CD14-positive monocyte (primary cell): ENCODE results near the gene PSMB7. TPM values are rescaled to one million over a fixed set of nuclear protein-coding genes. Genes with fewer than 3 reads are reported as not detected.

ENCODE experiments used
- DNase-seq, 3 donors: peaks; one replicate each; pipeline ENCODE4 v3.0.0-alpha.2; 2011 to 2022
- H2AFZ ChIP-seq: 2 replicates; pipeline ENCODE4 v1.6.0; 2012; ENCODE audit warnings: mild to moderate bottlenecking, low read depth, low read length, inconsistent platforms; ENCODE audit not compliant: insufficient read depth, poor library complexity, severe bottlenecking
- H3K27ac ChIP-seq, 2 donors: 1 replicate in 1 of 2; 2 replicates in 1 of 2; pipeline ENCODE4 v1.5.1; 2012 to 2013; ENCODE audit warnings: low read length in 2 of 2, control low read depth in 1 of 2, inconsistent platforms in 1 of 2, low read depth in 1 of 2, mild to moderate bottlenecking in 1 of 2
- H3K27me3 ChIP-seq, 2 donors: one replicate each; pipeline versions ENCODE4 v1.6.0 to v1.6.1; 2011 to 2013; ENCODE audit warnings: low read length in 2 of 2; ENCODE audit not compliant: control insufficient read depth in 2 of 2, insufficient read depth in 2 of 2
- H3K36me3 ChIP-seq, 2 donors: replicated peaks in 1 of 2; 1 replicate in 1 of 2; 2 replicates in 1 of 2; pipeline versions ENCODE4 v1.5.1 to v1.6.1; 2012 to 2013; ENCODE audit warnings: low read length in 2 of 2, control low read depth in 1 of 2, inconsistent platforms in 1 of 2, mild to moderate bottlenecking in 1 of 2; ENCODE audit not compliant: insufficient read depth in 2 of 2, control insufficient read depth in 1 of 2
- H3K4me1 ChIP-seq, 2 donors: 1 replicate in 1 of 2; 2 replicates in 1 of 2; pipeline versions ENCODE4 v1.5.1 to v1.6.1; 2012 to 2013; ENCODE audit warnings: low read length in 2 of 2, control low read depth in 1 of 2, inconsistent platforms in 1 of 2, mild to moderate bottlenecking in 1 of 2, moderate library complexity in 1 of 2; ENCODE audit not compliant: insufficient read depth in 2 of 2, control insufficient read depth in 1 of 2
- H3K4me2 ChIP-seq: replicated peaks from 2 replicates; pipeline ENCODE3; 2012; ENCODE audit warnings: low read length, moderate library complexity, mild to moderate bottlenecking; ENCODE audit not compliant: poor library complexity, severe bottlenecking; ENCODE audit errors: extremely low read depth
- H3K4me3 ChIP-seq, 3 experiments: fragments of 200-600 bp in 1 of 3; sonication (generic) in 1 of 3; replicated peaks in 1 of 3; 1 replicate in 2 of 3; 2 replicates in 1 of 3; pipeline ENCODE4 v1.5.1; 2011 to 2013; ENCODE audit warnings: low read length in 3 of 3, mild to moderate bottlenecking in 3 of 3, control low read depth in 2 of 3, low read depth in 2 of 3, inconsistent platforms in 1 of 3, moderate library complexity in 1 of 3
- H3K79me2 ChIP-seq: 2 replicates; pipeline ENCODE4 v1.6.0; 2012; ENCODE audit warnings: mild to moderate bottlenecking, control low read depth, inconsistent platforms, low read length, moderate library complexity; ENCODE audit not compliant: insufficient read depth
- H3K9ac ChIP-seq: 2 replicates; pipeline ENCODE4 v1.6.0; 2017; ENCODE audit warnings: low read length, mild to moderate bottlenecking; ENCODE audit not compliant: insufficient read depth, poor library complexity, severe bottlenecking
- H3K9me3 ChIP-seq, 2 donors: replicated peaks in 1 of 2; 1 replicate in 1 of 2; 2 replicates in 1 of 2; pipeline versions ENCODE4 v1.5.1 to v1.6.1; 2012 to 2013; ENCODE audit warnings: low read length in 2 of 2, control low read depth in 1 of 2; ENCODE audit not compliant: control insufficient read depth in 1 of 2, insufficient read depth in 1 of 2
- H4K20me1 ChIP-seq: 2 replicates; pipeline ENCODE4 v1.6.0; 2012; ENCODE audit warnings: mild to moderate bottlenecking, low read length, control low read depth, moderate library complexity; ENCODE audit not compliant: insufficient read depth
- H3K27ac Mint-ChIP-seq, 7 donors: one replicate each; pipeline ENCODE4 v1.8.0; 2020; ENCODE audit warnings: mild to moderate bottlenecking in 7 of 7, mixed read lengths in 7 of 7, moderate library complexity in 6 of 7, inconsistent platforms in 2 of 7
- H3K27me3 Mint-ChIP-seq, 3 donors: one replicate each; pipeline ENCODE4 v1.8.0; 2021 to 2022; ENCODE audit warnings: low read depth in 3 of 3, mild to moderate bottlenecking in 3 of 3, mixed read lengths in 3 of 3, moderate library complexity in 3 of 3, inconsistent platforms in 1 of 3
- H3K36me3 Mint-ChIP-seq, 2 donors: one replicate each; pipeline ENCODE4 v1.8.0; 2020; ENCODE audit warnings: mixed read lengths in 2 of 2, inconsistent platforms in 1 of 2, mild to moderate bottlenecking in 1 of 2
- H3K4me1 Mint-ChIP-seq: one replicate; pipeline ENCODE4 v1.8.0; 2020; ENCODE audit warnings: mild to moderate bottlenecking, mixed read lengths
- H3K4me3 Mint-ChIP-seq, 2 donors: one replicate each; pipeline ENCODE4 v1.8.0; 2020; ENCODE audit warnings: mild to moderate bottlenecking in 2 of 2, mixed read lengths in 2 of 2, moderate library complexity in 1 of 2
- H3K9me3 Mint-ChIP-seq, 7 donors: one replicate each; pipeline ENCODE4 v1.8.0; 2020 to 2022; ENCODE audit warnings: mixed read lengths in 7 of 7, mild to moderate bottlenecking in 6 of 7, moderate library complexity in 6 of 7, inconsistent platforms in 2 of 7
- CTCF ChIP-seq: fragments of 200-600 bp; IDR thresholded peaks from one replicate; pipeline ENCODE4 v1.8.0; 2022; ENCODE audit warnings: antibody characterized with exemption, mild to moderate bottlenecking
- WGBS: methylation state at CpG from one replicate; pipeline ENCODE4 v1.1.5; 2013; ENCODE audit warnings: missing lambda C conversion rate; ENCODE audit not compliant: insufficient coverage; 5-methylcytosine and 5-hydroxymethylcytosine counted together
- intact Hi-C, 2 donors: fragments of 100-400 bp; cut with micrococcal nuclease; formaldehyde crosslinking; loops; one replicate each; pipeline versions ENCODE4 v1.15.0 to v1.15.1; 2023
- polyA plus RNA-seq, 3 donors: library from polyadenylated mRNA; depleted of rRNA in 1 of 3; unstranded in 2 of 3; stranded (reverse) in 1 of 3; fragments of 300-500 nt in 2 of 3; fragments of >200 nt in 1 of 3; fragmentation: Illumina TruSeq in 2 of 3; gene quantifications; 1 replicate in 2 of 3; 2 replicates in 1 of 3; pipeline ENCODE4 v1.2.3, GENCODE V29; 2012 to 2021

PSMB7 gene
- polyA plus RNA-seq, 3 donors = 129 to 194 (median 191) TPM

GRCh38 chr9:124309667-124310084 is 105.6 kb downstream of the PSMB7 start:
- peaks cover 74 to 86% of the 10 kb centered on the region in 2 donors for H3K36me3 ChIP-seq
- no peak for DNase-seq
- peaks cover 65% of the 10 kb centered on the region for H3K79me2 ChIP-seq
- no peak overlapping the region for H3K4me3 Mint-ChIP-seq
- H3K27ac ChIP-seq = peak overlapping the region in 1 of 2 donors; percentile 11
- H3K27me3 ChIP-seq = no peaks in the 10 kb centered on the region
- peaks cover 99% of the 10 kb centered on the region for H4K20me1 ChIP-seq
- peaks cover 0 to 2% (median 0%) of the 10 kb centered on the region in 7 donors for H3K9me3 Mint-ChIP-seq
- H2AFZ ChIP-seq = no peak overlapping the region
- intact Hi-C loops = loop anchor here in 1 of 2 donors (5.0 kb wide), 1 partner anchor 182 kb away; no protein-coding TSS in a partner anchor
- H3K4me1 ChIP-seq = peaks cover 14 to 17% of the 10 kb centered on the region in 2 donors
- no peak overlapping the region for H3K4me2 ChIP-seq
- no peak for TF ChIP-seq CTCF
- H3K4me3 ChIP-seq = no peak overlapping the region
- no peaks in the 10 kb centered on the region for H3K9me3 ChIP-seq
- H3K36me3 Mint-ChIP-seq = peaks cover 57 to 96% of the 10 kb centered on the region in 2 donors
- H3K27ac Mint-ChIP-seq = peak overlapping the region in 1 of 7 donors; percentile 42
- H3K27me3 Mint-ChIP-seq = no peaks in the 10 kb centered on the region
- 97% methylated on average over 10 of the region's 15 CpGs for WGBS
- H3K4me1 Mint-ChIP-seq = peaks cover 22% of the 10 kb centered on the region
- H3K9ac ChIP-seq = no peak overlapping the region

GRCh38 chr9:124308606-124309491 is 106.4 kb downstream of the PSMB7 start:
- peaks cover 75 to 86% of the 10 kb centered on the region in 2 donors for H3K36me3 ChIP-seq
- H3K79me2 ChIP-seq = peaks cover 73% of the 10 kb centered on the region
- no peak overlapping the region for H3K9ac ChIP-seq
- Mint-ChIP-seq H3K4me3 (no peak overlapping the region), H3K4me1 (peaks cover 22% of the 10 kb centered on the region), H3K27me3 (no peaks in the 10 kb centered on the region), H3K9me3 (peaks cover 0 to 2% (median 0%) of the 10 kb centered on the region in 7 donors), H3K27ac (peak overlapping the region in 1 of 7 donors; percentile 42), H3K36me3 (peaks cover 53 to 96% of the 10 kb centered on the region in 2 donors)
- peak overlapping the region in 1 of 2 donors; percentile 11 for H3K27ac ChIP-seq
- TF ChIP-seq CTCF = no peak
- 96% methylated on average over 14 of the region's 21 CpGs for WGBS
- H3K4me3 ChIP-seq = no peak overlapping the region
- no peaks in the 10 kb centered on the region for H3K9me3 ChIP-seq
- no peak for DNase-seq
- H3K27me3 ChIP-seq = no peaks in the 10 kb centered on the region
- H2AFZ ChIP-seq = no peak overlapping the region
- H3K4me1 ChIP-seq = peaks cover 14 to 17% of the 10 kb centered on the region in 2 donors
- H4K20me1 ChIP-seq = peaks cover 100% of the 10 kb centered on the region
- no peak overlapping the region for H3K4me2 ChIP-seq
- intact Hi-C loops = loop anchor here in 1 of 2 donors (5.0 kb wide), 1 partner anchor 182 kb away; no protein-coding TSS in a partner anchor
